Suprapubic skin (tissue), 3 donors: ENCODE results near the gene LCP1.

Experiments
- CTCF ChIP-seq, 2 donors: fragments of 200-600 bp in 1 of 2; fragments of 450-650 bp in 1 of 2; sonication (generic) in 1 of 2; IDR thresholded peaks; one replicate each; pipeline ENCODE4 v1.5.1; 2016 to 2019; ENCODE audit warnings: antibody characterized with exemption in 2 of 2, mild to moderate bottlenecking in 1 of 2, moderate library complexity in 1 of 2
- POLR2AphosphoS5 ChIP-seq, 3 donors: sonication (generic); formaldehyde crosslinking; IDR thresholded peaks; one replicate each; pipeline ENCODE4 v1.6.1; 2017; ENCODE audit warnings: antibody characterized with exemption in 3 of 3

GRCh38 chr13:46197299-46198048 lies 15.5 kb upstream of the LCP1 start:
- TF ChIP-seq POLR2AphosphoS5 (IDR thresholded peaks at IDR 0.05) = no peak
- TF ChIP-seq CTCF (IDR thresholded peaks at IDR 0.05) = no peak
